Left ventricle myocardium inferior (tissue), 1 donor: ENCODE data around the gene RANBP17. TPM values are rescaled to one million over a fixed set of nuclear protein-coding genes. Genes with fewer than 3 reads are reported as not detected.

ENCODE experiments used
- DNase-seq: peaks from one replicate; pipeline ENCODE4 v3.0.0-alpha.2; 2020
- H3K27ac ChIP-seq: fragments of 200-600 bp; replicated peaks from 2 replicates; pipeline ENCODE4 v1.8.0; 2021
- H3K27me3 ChIP-seq: fragments of 200-600 bp; 2 replicates; pipeline ENCODE4 v1.8.0; 2021; ENCODE audit warnings: low read depth
- H3K36me3 ChIP-seq: fragments of 200-600 bp; 2 replicates; pipeline ENCODE4 v1.8.0; 2021
- H3K4me1 ChIP-seq: fragments of 200-600 bp; 2 replicates; pipeline ENCODE4 v1.8.0; 2021
- H3K4me3 ChIP-seq: fragments of 200-600 bp; 2 replicates; pipeline ENCODE4 v1.8.0; 2021; ENCODE audit warnings: mild to moderate bottlenecking, moderate library complexity
- H3K9me3 ChIP-seq: fragments of 200-600 bp; replicated peaks from 2 replicates; pipeline ENCODE4 v1.8.0; 2021
- intact Hi-C: fragments of 100-400 bp; cut with micrococcal nuclease; formaldehyde crosslinking; loops from one replicate; pipeline ENCODE4 v1.11.0; 2022
- total RNA-seq: library from RNA; stranded (reverse); fragmentation: NEBNext Ultra II Directional; extraction: Animal tissue kit (Norgen Biotek cat#: 25700); gene quantifications from one replicate; pipeline ENCODE4 v1.2.1, GENCODE V29; 2021
- TF ChIP-seq, protein P1 (sequence below): fragments of 200-600 bp; IDR thresholded peaks from 2 replicates; pipeline ENCODE4 v1.8.0; 2021; ENCODE audit warnings: antibody characterized with exemption, mild to moderate bottlenecking, borderline replicate concordance
- donor health status: DM: no; HTN: yes; CAD: no; lungs with severe emphysema.

Gene RANBP17
- total RNA-seq, 1 donor from 2014 or later = 6.5 TPM

GRCh38 chr5:171251519-171251918 lies 389.7 kb downstream of the RANBP17 start:
- no peak for DNase-seq
- no peak overlapping the region for H3K27ac ChIP-seq
- no peak overlapping the region for H3K4me3 ChIP-seq
- H3K4me1 ChIP-seq = no peaks in the 10 kb centered on the region
- H3K9me3 ChIP-seq = peaks cover 28% of the 10 kb centered on the region
- H3K27me3 ChIP-seq = no peaks in the 10 kb centered on the region
- H3K36me3 ChIP-seq = peaks cover 6% of the 10 kb centered on the region
- intact Hi-C loops = no loop called here
- TF ChIP-seq, protein P1, sequence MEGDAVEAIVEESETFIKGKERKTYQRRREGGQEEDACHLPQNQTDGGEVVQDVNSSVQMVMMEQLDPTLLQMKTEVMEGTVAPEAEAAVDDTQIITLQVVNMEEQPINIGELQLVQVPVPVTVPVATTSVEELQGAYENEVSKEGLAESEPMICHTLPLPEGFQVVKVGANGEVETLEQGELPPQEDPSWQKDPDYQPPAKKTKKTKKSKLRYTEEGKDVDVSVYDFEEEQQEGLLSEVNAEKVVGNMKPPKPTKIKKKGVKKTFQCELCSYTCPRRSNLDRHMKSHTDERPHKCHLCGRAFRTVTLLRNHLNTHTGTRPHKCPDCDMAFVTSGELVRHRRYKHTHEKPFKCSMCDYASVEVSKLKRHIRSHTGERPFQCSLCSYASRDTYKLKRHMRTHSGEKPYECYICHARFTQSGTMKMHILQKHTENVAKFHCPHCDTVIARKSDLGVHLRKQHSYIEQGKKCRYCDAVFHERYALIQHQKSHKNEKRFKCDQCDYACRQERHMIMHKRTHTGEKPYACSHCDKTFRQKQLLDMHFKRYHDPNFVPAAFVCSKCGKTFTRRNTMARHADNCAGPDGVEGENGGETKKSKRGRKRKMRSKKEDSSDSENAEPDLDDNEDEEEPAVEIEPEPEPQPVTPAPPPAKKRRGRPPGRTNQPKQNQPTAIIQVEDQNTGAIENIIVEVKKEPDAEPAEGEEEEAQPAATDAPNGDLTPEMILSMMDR = no peak

DNA sequence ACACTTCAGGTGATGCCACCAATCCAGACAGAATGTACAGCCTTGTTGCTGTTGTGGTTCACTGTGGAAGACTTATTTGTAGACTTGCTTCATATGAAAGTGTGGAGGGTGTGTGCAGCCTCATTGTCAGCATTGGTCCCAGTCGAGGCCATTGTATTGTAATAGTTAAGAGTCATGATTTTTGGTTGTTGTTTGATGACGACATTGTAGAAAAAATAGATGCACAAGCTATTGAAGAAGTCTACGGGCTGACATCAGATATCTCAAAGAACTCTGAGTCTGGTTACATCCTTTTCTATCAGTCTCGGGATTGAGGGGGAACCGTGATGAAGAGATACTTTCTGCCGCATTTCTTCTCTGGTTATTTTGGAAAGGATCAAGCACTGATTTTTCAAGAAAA lies 390.9 kb downstream of the RANBP17 start:
- Histone ChIP-seq H3K9me3 (peaks cover 28% of the 10 kb centered on the region), H3K4me1 (no peaks in the 10 kb centered on the region), H3K27ac (no peak overlapping the region), H3K36me3 (peaks cover 6% of the 10 kb centered on the region), H3K4me3 (no peak overlapping the region), H3K27me3 (no peaks in the 10 kb centered on the region)
- TF ChIP-seq, protein P1 = no peak
- DNase-seq = no peak
- intact Hi-C loops = no loop called here

DNA sequence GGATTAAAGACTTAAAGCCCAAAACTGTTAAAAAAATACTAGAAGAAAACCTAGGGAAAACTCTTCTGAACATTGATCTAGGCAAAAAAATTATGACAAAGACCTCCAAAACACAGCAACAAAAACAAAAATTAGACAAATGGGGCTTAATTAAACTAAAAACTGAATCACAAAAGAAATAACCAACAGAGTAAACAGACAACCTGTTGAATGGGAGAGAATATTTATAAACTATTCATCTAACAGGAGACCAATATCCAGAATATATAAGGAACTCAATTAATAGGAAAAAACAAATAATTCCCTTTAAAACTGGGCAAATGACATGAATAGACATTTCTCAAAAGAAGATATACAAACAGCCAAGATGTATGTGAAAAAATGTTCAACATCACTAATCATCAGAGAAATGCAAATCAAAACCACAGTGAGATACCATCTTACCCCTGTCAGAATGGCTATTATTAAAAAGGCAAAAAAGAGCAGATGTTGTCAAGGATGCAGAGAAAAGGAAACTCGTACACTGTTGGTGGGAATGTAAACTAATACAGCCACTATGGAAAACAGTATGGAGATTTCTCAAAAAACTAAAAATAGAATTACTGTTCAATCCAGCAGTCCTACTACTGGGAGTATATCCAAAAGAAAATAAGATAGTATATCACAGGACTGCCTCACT lies 397.1 kb downstream of the RANBP17 start:
- intact Hi-C loops = no loop called here
- TF ChIP-seq, protein P1 = no peak
- Histone ChIP-seq H3K27me3 (no peaks in the 10 kb centered on the region), H3K4me3 (no peak overlapping the region), H3K9me3 (no peaks in the 10 kb centered on the region), H3K27ac (no peak overlapping the region), H3K36me3 (no peaks in the 10 kb centered on the region), H3K4me1 (no peaks in the 10 kb centered on the region)
- no peak for DNase-seq

DNA sequence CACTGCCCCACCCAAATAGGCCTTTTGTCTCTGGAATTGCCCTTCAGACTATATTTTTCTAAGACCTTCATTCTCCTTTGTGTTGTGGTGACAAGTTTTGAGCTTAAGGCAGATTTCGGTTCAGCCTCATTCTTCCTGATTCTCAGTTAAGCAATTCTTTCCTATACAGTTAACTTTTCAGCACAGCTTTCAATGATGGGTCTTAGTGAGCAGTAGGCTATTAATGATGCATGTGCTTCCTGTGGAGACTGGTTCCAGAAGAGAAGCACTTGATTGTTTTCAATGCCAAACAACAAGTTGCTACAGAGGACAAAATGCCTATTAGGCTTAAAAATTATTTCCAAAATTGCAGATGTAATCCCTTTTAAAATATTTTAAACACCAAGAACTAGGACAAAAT lies 399.5 kb downstream of the RANBP17 start:
- intact Hi-C loops = no loop called here
- Histone ChIP-seq H3K27me3 (no peaks in the 10 kb centered on the region), H3K36me3 (no peaks in the 10 kb centered on the region), H3K4me3 (no peak overlapping the region), H3K9me3 (no peaks in the 10 kb centered on the region), H3K27ac (no peak overlapping the region), H3K4me1 (no peaks in the 10 kb centered on the region)
- no peak for DNase-seq
- TF ChIP-seq, protein P1 = no peak

DNA sequence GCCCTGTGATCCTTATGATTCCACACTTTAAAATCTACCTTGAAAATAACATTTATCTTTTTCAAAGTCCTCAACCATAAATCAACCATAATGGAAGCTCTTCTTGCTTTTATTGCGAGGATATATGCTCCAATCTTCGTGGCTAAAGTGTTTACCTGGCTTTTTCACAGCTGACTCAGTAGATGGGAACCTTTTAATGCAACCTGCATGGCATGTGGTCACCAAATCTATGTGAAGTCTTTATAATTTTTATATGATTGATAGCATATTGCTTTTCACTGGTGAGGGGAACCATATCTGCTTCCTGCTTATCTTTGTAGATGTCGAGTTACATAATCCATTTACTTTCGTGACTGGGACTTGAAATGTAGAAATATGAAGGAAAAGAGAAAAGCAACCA lies 400.1 kb downstream of the RANBP17 start:
- H3K4me3 ChIP-seq = no peak overlapping the region
- H3K27me3 ChIP-seq = no peaks in the 10 kb centered on the region
- intact Hi-C loops = no loop called here
- TF ChIP-seq, protein P1 = no peak
- H3K27ac ChIP-seq = no peak overlapping the region
- no peaks in the 10 kb centered on the region for H3K36me3 ChIP-seq
- DNase-seq = no peak
- H3K9me3 ChIP-seq = no peaks in the 10 kb centered on the region
- H3K4me1 ChIP-seq = no peaks in the 10 kb centered on the region
